NT2/D1 (cell line): ENCODE results near the gene PDLIM5.

ENCODE experiments used
- DNase-seq: peaks from one replicate; pipeline ENCODE4 v3.0.0-alpha.2; 2011; ENCODE audit warnings: low read depth, low spot score
- H3K27me3 ChIP-seq: 2 replicates; pipeline ENCODE4 v1.6.0; 2011; ENCODE audit warnings: mild to moderate bottlenecking; ENCODE audit not compliant: insufficient read length, insufficient read depth
- H3K36me3 ChIP-seq: 2 replicates; pipeline ENCODE4 v1.6.1; 2011; ENCODE audit warnings: mild to moderate bottlenecking, low read length, mixed read lengths; ENCODE audit not compliant: insufficient read depth, insufficient read length
- H3K4me1 ChIP-seq: 2 replicates; pipeline ENCODE4 v1.5.1; 2011; ENCODE audit not compliant: insufficient read depth, insufficient read length
- H3K4me3 ChIP-seq: 2 replicates; pipeline ENCODE4 v1.5.1; 2011; ENCODE audit warnings: low read depth; ENCODE audit not compliant: insufficient read length
- H3K9ac ChIP-seq: 2 replicates; pipeline ENCODE4 v1.6.0; 2011; ENCODE audit warnings: low read depth; ENCODE audit not compliant: insufficient read length
- H3K9me3 ChIP-seq: 2 replicates; pipeline ENCODE4 v1.5.1; 2011; ENCODE audit warnings: mild to moderate bottlenecking, low read length; ENCODE audit not compliant: insufficient read depth
- SUZ12 ChIP-seq: IDR thresholded peaks from 2 replicates; pipeline ENCODE4 v1.6.1; 2011; ENCODE audit not compliant: insufficient read length, insufficient read depth; ENCODE audit errors: extremely low read depth
- YY1 ChIP-seq: IDR thresholded peaks from 2 replicates; pipeline ENCODE4 v1.6.1; 2011; ENCODE audit not compliant: insufficient read length, insufficient read depth
- ZNF274 ChIP-seq: IDR thresholded peaks from 2 replicates; pipeline ENCODE4 v1.6.1; 2011; ENCODE audit warnings: mild to moderate bottlenecking, low read depth, low read length

PDLIM5 gene

GRCh38 chr4:94495408-94495807 is 43.7 kb downstream of the PDLIM5 start:
- TF ChIP-seq ZNF274 (no peak), SUZ12 (no peak), YY1 (no peak)
- H3K27me3 ChIP-seq: no peaks in the 10 kb centered on the region
- H3K36me3 ChIP-seq: no peaks in the 10 kb centered on the region
- no peaks in the 10 kb centered on the region for H3K4me1 ChIP-seq
- no peak for DNase-seq
- no peak overlapping the region for H3K9ac ChIP-seq
- H3K4me3 ChIP-seq: no peak overlapping the region
- no peaks in the 10 kb centered on the region for H3K9me3 ChIP-seq

GRCh38 chr4:94497690-94498089 is 45.9 kb downstream of the PDLIM5 start:
- Histone ChIP-seq H3K9me3 (no peaks in the 10 kb centered on the region), H3K4me1 (no peaks in the 10 kb centered on the region), H3K4me3 (no peak overlapping the region), H3K27me3 (no peaks in the 10 kb centered on the region), H3K36me3 (no peaks in the 10 kb centered on the region), H3K9ac (no peak overlapping the region)
- TF ChIP-seq ZNF274: no peak
- DNase-seq: no peak

- no peak for TF ChIP-seq SUZ12
- no peak for TF ChIP-seq ZNF274
- no peak for TF ChIP-seq YY1
- H3K27me3 ChIP-seq: no peaks in the 10 kb centered on the region
- H3K9ac ChIP-seq: no peak overlapping the region
- no peaks in the 10 kb centered on the region for H3K36me3 ChIP-seq
- no peaks in the 10 kb centered on the region for H3K4me1 ChIP-seq
- no peak overlapping the region for H3K4me3 ChIP-seq
- no peak for DNase-seq
- H3K9me3 ChIP-seq: no peaks in the 10 kb centered on the region
Measured at GRCh38 chr4:94498502-94498901, 46.8 kb downstream of the PDLIM5 start.

GRCh38 chr4:94500685-94501084 is 48.9 kb downstream of the PDLIM5 start:
- H3K4me1 ChIP-seq: no peaks in the 10 kb centered on the region
- no peaks in the 10 kb centered on the region for H3K36me3 ChIP-seq
- TF ChIP-seq SUZ12: no peak
- TF ChIP-seq YY1: no peak
- TF ChIP-seq ZNF274: no peak
- no peaks in the 10 kb centered on the region for H3K27me3 ChIP-seq
- DNase-seq: no peak
- H3K9me3 ChIP-seq: no peaks in the 10 kb centered on the region
- no peak overlapping the region for H3K9ac ChIP-seq
- H3K4me3 ChIP-seq: no peak overlapping the region

GRCh38 chr4:94504545-94504944 is 52.8 kb downstream of the PDLIM5 start:
- Histone ChIP-seq H3K27me3 (no peaks in the 10 kb centered on the region), H3K4me3 (no peak overlapping the region), H3K9me3 (no peaks in the 10 kb centered on the region), H3K9ac (no peak overlapping the region), H3K4me1 (no peaks in the 10 kb centered on the region), H3K36me3 (no peaks in the 10 kb centered on the region)
- TF ChIP-seq YY1: no peak
- TF ChIP-seq SUZ12: no peak
- TF ChIP-seq ZNF274: no peak
- DNase-seq: no peak

- Histone ChIP-seq H3K9me3 (no peaks in the 10 kb centered on the region), H3K4me3 (no peak overlapping the region), H3K9ac (no peak overlapping the region), H3K36me3 (no peaks in the 10 kb centered on the region), H3K4me1 (no peaks in the 10 kb centered on the region), H3K27me3 (no peaks in the 10 kb centered on the region)
- DNase-seq: no peak
- no peak for TF ChIP-seq ZNF274
- TF ChIP-seq YY1: no peak
- no peak for TF ChIP-seq SUZ12
Measured at GRCh38 chr4:94506822-94507221, 55.1 kb downstream of the PDLIM5 start.

GRCh38 chr4:94507281-94507680 is 55.5 kb downstream of the PDLIM5 start:
- H3K9ac ChIP-seq: no peak overlapping the region

GRCh38 chr4:94507708-94508107 is 56.0 kb downstream of the PDLIM5 start:
- DNase-seq: no peak
- no peak overlapping the region for H3K4me3 ChIP-seq

More at GRCh38 chr4:94507281-94507680, 55.5 kb downstream of the PDLIM5 start:
- no peak overlapping the region for H3K4me3 ChIP-seq
- H3K9me3 ChIP-seq: no peaks in the 10 kb centered on the region
- no peaks in the 10 kb centered on the region for H3K27me3 ChIP-seq
- DNase-seq: no peak
- H3K36me3 ChIP-seq: no peaks in the 10 kb centered on the region
- no peak for TF ChIP-seq SUZ12
- no peaks in the 10 kb centered on the region for H3K4me1 ChIP-seq

More at GRCh38 chr4:94507708-94508107, 56.0 kb downstream of the PDLIM5 start:
- no peak overlapping the region for H3K9ac ChIP-seq
- TF ChIP-seq SUZ12 (no peak), YY1 (no peak), ZNF274 (no peak)
- H3K4me1 ChIP-seq: no peaks in the 10 kb centered on the region
- H3K36me3 ChIP-seq: no peaks in the 10 kb centered on the region
- H3K27me3 ChIP-seq: no peaks in the 10 kb centered on the region
- H3K9me3 ChIP-seq: no peaks in the 10 kb centered on the region
